ENCODE data around the gene LRP1B. TPM values are rescaled to one million over a fixed set of nuclear protein-coding genes. Genes with fewer than 3 reads are reported as not detected.

The LRP1B gene
- total and polyA plus RNA-seq, 2 donors from 2014 or later, result 0.69 to 1.2 TPM

DNA sequence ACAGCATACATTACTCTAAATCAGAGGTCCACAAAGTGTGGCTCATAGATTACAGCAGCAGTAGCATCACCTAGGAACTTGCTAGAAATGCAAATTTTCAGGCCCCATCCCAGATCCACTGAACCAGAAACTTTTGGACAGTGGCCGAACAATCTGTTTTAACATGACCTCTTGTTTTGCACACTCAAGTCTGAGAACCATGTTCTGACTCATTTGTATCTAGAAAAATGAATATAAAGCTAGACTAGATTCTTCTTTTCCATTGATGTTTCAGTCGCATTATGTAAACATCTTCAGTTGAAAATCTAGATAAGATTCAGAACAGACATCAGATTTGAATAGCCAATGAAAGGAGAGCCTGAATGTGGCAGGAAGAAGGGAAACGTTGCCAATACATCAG, 608.8 kb downstream of the LRP1B start:
- TF ChIP-seq CTCF (IDR thresholded peaks at IDR 0.05; ENCODE audit: borderline replicate concordance, extremely low read depth, insufficient read depth), result no peak
- H3K9me3 ChIP-seq (ENCODE audit: control insufficient read depth in 2 of 3, insufficient read depth in 1 of 3, low read length in 3 of 3), result no peaks in the 10 kb centered on the region
- intact Hi-C loops (cut with DNase I), result no loop called here
- no peak for DNase-seq
- H3K4me1 ChIP-seq (ENCODE audit: control insufficient read depth in 2 of 3, insufficient read depth in 2 of 3, low read depth in 1 of 3, low read length in 3 of 3), result no peaks in the 10 kb centered on the region
- no peak for FAIRE-seq
- H3K4me3 ChIP-seq (ENCODE audit: low read length in 3 of 3), result no peak overlapping the region
- no peaks in the 10 kb centered on the region for H3K27me3 ChIP-seq (ENCODE audit: control insufficient read depth, insufficient read depth, low read length)
- H3K9ac ChIP-seq (ENCODE audit: low read length in 3 of 3), result no peak overlapping the region
- H3K36me3 ChIP-seq (ENCODE audit: control insufficient read depth in 2 of 3, insufficient read depth in 3 of 3, low read length in 3 of 3), result no peaks in the 10 kb centered on the region
- no peak overlapping the region for H3K27ac ChIP-seq (ENCODE audit: low read depth in 2 of 2, low read length in 2 of 2)

DNA sequence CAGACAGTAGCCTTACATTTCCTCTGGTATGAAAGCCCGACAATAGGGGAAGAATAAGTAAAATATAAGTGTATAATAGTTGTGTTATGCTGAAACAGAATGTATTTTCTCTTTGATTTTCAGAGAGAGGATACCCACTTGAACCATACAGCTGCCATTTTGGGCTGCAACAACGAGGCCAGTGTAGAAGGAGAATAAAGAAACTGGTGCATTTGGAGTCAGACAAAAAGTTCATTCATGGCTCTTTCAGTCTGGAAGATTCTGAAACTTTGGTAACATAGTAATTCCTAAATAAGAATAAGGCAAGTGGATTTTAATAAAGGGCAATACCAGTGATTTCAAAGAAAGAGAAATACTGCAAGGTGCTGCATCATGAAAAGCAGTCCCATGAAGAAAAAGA, 610.9 kb downstream of the LRP1B start:
- intact Hi-C loops (cut with DNase I), result no loop called here
- Histone ChIP-seq H3K36me3 (ENCODE audit: control insufficient read depth in 2 of 3, insufficient read depth in 3 of 3, low read length in 3 of 3) (no peaks in the 10 kb centered on the region), H3K27me3 (ENCODE audit: control insufficient read depth, insufficient read depth, low read length) (no peaks in the 10 kb centered on the region), H3K9me3 (ENCODE audit: control insufficient read depth in 2 of 3, insufficient read depth in 1 of 3, low read length in 3 of 3) (no peaks in the 10 kb centered on the region), H3K4me3 (ENCODE audit: low read length in 3 of 3) (no peak overlapping the region), H3K27ac (ENCODE audit: low read depth in 2 of 2, low read length in 2 of 2) (no peak overlapping the region), H3K9ac (ENCODE audit: low read length in 3 of 3) (no peak overlapping the region), H3K4me1 (ENCODE audit: control insufficient read depth in 2 of 3, insufficient read depth in 2 of 3, low read depth in 1 of 3, low read length in 3 of 3) (no peaks in the 10 kb centered on the region)
- no peak for FAIRE-seq
- TF ChIP-seq CTCF (IDR thresholded peaks at IDR 0.05; ENCODE audit: borderline replicate concordance, extremely low read depth, insufficient read depth), result no peak
- DNase-seq, result no peak

DNA sequence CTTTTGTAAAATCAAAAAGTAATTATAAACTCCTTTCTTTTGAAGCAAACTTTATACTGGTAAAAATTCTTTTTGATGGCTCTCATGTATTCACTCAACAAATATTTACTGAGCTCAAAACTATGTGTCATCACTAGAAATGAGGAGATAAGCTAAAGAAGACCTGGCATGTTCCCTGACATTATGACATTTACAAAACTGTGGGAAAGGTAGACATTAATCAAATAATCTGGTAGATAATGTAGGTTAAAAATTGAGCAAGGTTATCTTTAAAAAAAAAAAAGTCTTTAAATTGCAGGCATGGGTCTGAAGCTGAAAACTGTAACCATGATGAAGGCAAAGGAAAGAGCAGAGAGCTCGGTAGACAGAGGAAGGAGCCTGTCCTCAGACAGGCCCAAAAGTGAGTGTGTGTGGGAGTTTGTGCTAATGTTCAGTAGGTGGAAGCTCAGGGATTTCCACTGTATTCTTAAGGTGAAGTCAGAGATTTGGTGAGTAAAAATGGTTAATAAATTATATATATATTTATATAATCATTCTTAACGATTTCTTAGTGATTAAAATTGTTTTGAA, 612.9 kb downstream of the LRP1B start:
- H3K27ac ChIP-seq (ENCODE audit: low read depth in 2 of 2, low read length in 2 of 2), result no peak overlapping the region
- no peaks in the 10 kb centered on the region for H3K4me1 ChIP-seq (ENCODE audit: control insufficient read depth in 2 of 3, insufficient read depth in 2 of 3, low read depth in 1 of 3, low read length in 3 of 3)
- intact Hi-C loops (cut with DNase I), result no loop called here
- DNase-seq (no peak), FAIRE-seq (no peak)
- H3K36me3 ChIP-seq (ENCODE audit: control insufficient read depth in 2 of 3, insufficient read depth in 3 of 3, low read length in 3 of 3), result no peaks in the 10 kb centered on the region
- no peaks in the 10 kb centered on the region for H3K27me3 ChIP-seq (ENCODE audit: control insufficient read depth, insufficient read depth, low read length)
- no peaks in the 10 kb centered on the region for H3K9me3 ChIP-seq (ENCODE audit: control insufficient read depth in 2 of 3, insufficient read depth in 1 of 3, low read length in 3 of 3)
- no peak overlapping the region for H3K9ac ChIP-seq (ENCODE audit: low read length in 3 of 3)
- no peak overlapping the region for H3K4me3 ChIP-seq (ENCODE audit: low read length in 3 of 3)
- no peak for TF ChIP-seq CTCF (IDR thresholded peaks at IDR 0.05; ENCODE audit: borderline replicate concordance, extremely low read depth, insufficient read depth)
